Body of pancreas (tissue), 4 donors: ENCODE results near the gene ST3GAL5. TPM values are rescaled to one million over a fixed set of nuclear protein-coding genes. Genes with fewer than 3 reads are reported as not detected.

ENCODE experiments used
- ATAC-seq: fragments of 150-250 bp; one replicate; pipeline ENCODE4 v1.9.1; 2016
- DNase-seq, 4 donors: peaks; one replicate each; pipeline ENCODE4 v3.0.0-alpha.2; 2019
- H3K27ac ChIP-seq, 4 donors: fragments of 200-600 bp; sonication (generic); 1 replicate in 3 of 4; 2 replicates in 1 of 4; pipeline versions ENCODE4 v1.5.1 to v1.6.1; 2016 to 2019; ENCODE audit warnings: mild to moderate bottlenecking in 1 of 4, mixed read lengths in 1 of 4, moderate library complexity in 1 of 4
- H3K27me3 ChIP-seq, 2 donors: fragments of 200-600 bp; sonication (generic); one replicate each; pipeline ENCODE4 v1.6.0; 2016; ENCODE audit warnings: mild to moderate bottlenecking in 1 of 2
- H3K36me3 ChIP-seq, 2 donors: fragments of 200-600 bp; sonication (generic); replicated peaks in 1 of 2; 2 replicates each; pipeline ENCODE4 v1.5.1; 2016; ENCODE audit warnings: low read depth in 2 of 2; ENCODE audit not compliant: insufficient read depth in 1 of 2
- H3K4me1 ChIP-seq: fragments of 200-600 bp; sonication (generic); one replicate; pipeline ENCODE4 v1.6.0; 2016
- H3K4me3 ChIP-seq, 2 donors: fragments of 200-600 bp; sonication (generic); 1 replicate in 1 of 2; 2 replicates in 1 of 2; pipeline ENCODE4 v1.5.1; 2016 to 2019
- H3K9me3 ChIP-seq, 3 donors: fragments of 200-600 bp; sonication (generic); 1 replicate in 2 of 3; 2 replicates in 1 of 3; pipeline ENCODE4 v1.5.1; 2016
- CTCF ChIP-seq, 7 experiments: fragments of 450-650 bp in 4 of 7; fragments of 200-600 bp in 3 of 7; sonication (generic) in 3 of 7; IDR thresholded peaks; one replicate each; pipeline ENCODE4 v1.5.1; 2016 to 2019; ENCODE audit warnings: antibody characterized with exemption in 7 of 7
- POLR2A ChIP-seq, 3 donors: fragments of 450-650 bp; IDR thresholded peaks; one replicate each; pipeline ENCODE4 v1.6.1; 2016; ENCODE audit warnings: antibody characterized with exemption in 3 of 3, mild to moderate bottlenecking in 2 of 3
- WGBS, 2 donors: methylation state at CpG; one replicate each; pipeline ENCODE4 v1.1.5; 2017; 5-methylcytosine and 5-hydroxymethylcytosine counted together
- intact Hi-C: fragments of 100-400 bp; cut with DNase I; formaldehyde crosslinking; loops from one replicate; pipeline ENCODE4 v1.15.1; 2023
- total RNA-seq, 2 donors: library from RNA; depleted of rRNA; stranded (reverse); fragments of >200 nt; gene quantifications; one replicate each; pipeline ENCODE4 v1.1.0, GENCODE V29; 2016

ST3GAL5 gene
- total RNA-seq, 2 donors from 2014 or later: 8.6 to 18.8 TPM

DNA sequence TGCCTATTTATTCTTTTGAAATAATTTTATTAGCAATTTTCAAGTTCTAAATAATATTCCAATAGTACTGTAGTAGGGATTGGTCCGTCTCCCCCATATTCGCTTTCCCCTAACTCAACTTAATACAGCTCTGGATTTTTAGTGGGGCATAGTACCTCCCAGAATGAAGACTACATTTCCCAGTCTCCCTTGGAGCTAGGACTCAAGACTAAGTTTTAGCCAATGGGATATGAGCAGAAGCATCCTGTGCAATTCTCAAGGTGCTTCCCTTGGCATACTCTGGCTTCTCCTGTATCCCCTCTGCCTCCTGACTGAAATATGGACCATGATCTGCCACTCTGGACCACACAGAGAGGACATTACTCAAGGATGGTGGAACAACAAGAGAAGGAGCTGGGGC is 24.1 kb downstream of the ST3GAL5 start:
- whole genome bisulfite sequencing, 2 donors: 94 to 100% methylated on average over 2 of the region's 2 CpGs
- Histone ChIP-seq H3K27me3 (no peaks in the 10 kb centered on the region), H3K27ac (no peak overlapping the region), H3K9me3 (no peaks in the 10 kb centered on the region), H3K4me3 (no peak overlapping the region), H3K4me1 (peaks cover 5% of the 10 kb centered on the region), H3K36me3 (no peaks in the 10 kb centered on the region)
- TF ChIP-seq CTCF (IDR thresholded peaks at IDR 0.05) (no peak), POLR2A (IDR thresholded peaks at IDR 0.05) (no peak)
- DNase-seq: no peak
- intact Hi-C loops: no loop called here
- no peak for ATAC-seq

- ATAC-seq (no peak), DNase-seq (no peak)
- 80 to 86% methylated on average over 5 of the region's 5 CpGs for WGBS, 2 donors
- Histone ChIP-seq H3K36me3 (no peaks in the 10 kb centered on the region), H3K9me3 (no peaks in the 10 kb centered on the region), H3K4me3 (no peak overlapping the region), H3K4me1 (no peaks in the 10 kb centered on the region), H3K27ac (no peak overlapping the region), H3K27me3 (no peaks in the 10 kb centered on the region)
- no peak for TF ChIP-seq POLR2A (IDR thresholded peaks at IDR 0.05)
- no peak for TF ChIP-seq CTCF (IDR thresholded peaks at IDR 0.05)
- intact Hi-C loops: no loop called here
Measured at GRCh38 chr2:85862426-85862825, 26.4 kb downstream of the ST3GAL5 start.

- Histone ChIP-seq H3K4me1 (no peaks in the 10 kb centered on the region), H3K36me3 (no peaks in the 10 kb centered on the region), H3K4me3 (no peak overlapping the region), H3K27me3 (no peaks in the 10 kb centered on the region), H3K9me3 (no peaks in the 10 kb centered on the region), H3K27ac (no peak overlapping the region)
- DNase-seq (no peak), ATAC-seq (no peak)
- intact Hi-C loops: no loop called here
- 50 to 72% methylated on average over 5 of the region's 5 CpGs for WGBS, 2 donors
- TF ChIP-seq CTCF (IDR thresholded peaks at IDR 0.05) (no peak), POLR2A (IDR thresholded peaks at IDR 0.05) (no peak)
Measured at GRCh38 chr2:85861650-85862049, 27.1 kb downstream of the ST3GAL5 start.

- Histone ChIP-seq H3K27ac (no peak overlapping the region), H3K36me3 (no peaks in the 10 kb centered on the region), H3K4me3 (no peak overlapping the region)
Measured at GRCh38 chr2:85861180-85861579, 27.6 kb downstream of the ST3GAL5 start.

More at GRCh38 chr2:85861180-85861579, 27.6 kb downstream of the ST3GAL5 start:
- ATAC-seq: no peak
- WGBS, 2 donors: 45 to 81% methylated on average over 1 of the region's 1 CpG
- Histone ChIP-seq H3K9me3 (no peaks in the 10 kb centered on the region), H3K27me3 (no peaks in the 10 kb centered on the region), H3K4me1 (no peaks in the 10 kb centered on the region)
- intact Hi-C loops: no loop called here
- no peak for DNase-seq
- TF ChIP-seq POLR2A (IDR thresholded peaks at IDR 0.05): no peak
- TF ChIP-seq CTCF (IDR thresholded peaks at IDR 0.05): no peak
